MM.1S (cell line): ENCODE measurements around the gene CEP350.

Experiments
- DNase-seq: peaks from one replicate; pipeline ENCODE4 v3.0.0-alpha.2; 2015
- H2AFZ ChIP-seq: fragments of 300-600 bp; sonication (generic); 2 replicates; pipeline ENCODE4 v1.6.0; 2016; ENCODE audit warnings: antibody characterized with exemption, low read length
- H3F3A ChIP-seq: fragments of 300-600 bp; sonication (generic); 2 replicates; pipeline ENCODE4 v1.6.1; 2016; ENCODE audit warnings: mild to moderate bottlenecking, antibody characterized with exemption, low read length, moderate library complexity, mixed read lengths; ENCODE audit not compliant: insufficient read depth
- H3K27ac ChIP-seq: fragments of 300-600 bp; sonication (generic); 2 replicates; pipeline ENCODE4 v1.5.1; 2016; ENCODE audit warnings: mild to moderate bottlenecking, low read length
- H3K27me3 ChIP-seq: fragments of 300-600 bp; sonication (generic); replicated peaks from 2 replicates; pipeline ENCODE4 v1.6.0; 2016; ENCODE audit warnings: low read length; ENCODE audit not compliant: insufficient read depth
- H3K36me3 ChIP-seq: fragments of 300-600 bp; sonication (generic); replicated peaks from 2 replicates; pipeline ENCODE4 v1.6.1; 2016; ENCODE audit warnings: mild to moderate bottlenecking, low read length, mixed read lengths; ENCODE audit not compliant: insufficient read depth
- H3K4me1 ChIP-seq: fragments of 300-600 bp; sonication (generic); 2 replicates; pipeline ENCODE4 v1.6.1; 2016; ENCODE audit warnings: low read length, mixed read lengths
- H3K4me2 ChIP-seq: fragments of 300-600 bp; sonication (generic); 2 replicates; pipeline ENCODE4 v1.6.0; 2016; ENCODE audit warnings: low read depth, low read length
- H3K4me3 ChIP-seq: fragments of 300-600 bp; sonication (generic); 2 replicates; pipeline ENCODE4 v1.5.1; 2016; ENCODE audit warnings: low read length, mixed read lengths
- H3K79me2 ChIP-seq: fragments of 300-600 bp; sonication (generic); 2 replicates; pipeline ENCODE4 v1.6.1; 2016; ENCODE audit warnings: mixed run types, low read length, mixed read lengths
- H3K9ac ChIP-seq: fragments of 300-600 bp; sonication (generic); 2 replicates; pipeline ENCODE4 v1.6.1; 2016; ENCODE audit warnings: low read length, mixed read lengths
- H3K9me2 ChIP-seq: fragments of 300-600 bp; sonication (generic); replicated peaks from 2 replicates; pipeline ENCODE4 v1.6.1; 2016; ENCODE audit warnings: mild to moderate bottlenecking, low read length, mixed read lengths; ENCODE audit not compliant: insufficient read depth
- H3K9me3 ChIP-seq: fragments of 300-600 bp; sonication (generic); replicated peaks from 2 replicates; pipeline ENCODE4 v1.6.1; 2016; ENCODE audit warnings: mild to moderate bottlenecking, low read length, mixed read lengths; ENCODE audit not compliant: insufficient read depth
- H4K20me1 ChIP-seq: fragments of 300-600 bp; sonication (generic); 2 replicates; pipeline ENCODE4 v1.6.1; 2016; ENCODE audit warnings: mild to moderate bottlenecking, low read length, moderate library complexity, mixed read lengths; ENCODE audit not compliant: insufficient read depth
- CTCF ChIP-seq: fragments of 300-600 bp; sonication (generic); IDR thresholded peaks from 2 replicates; pipeline ENCODE4 v1.5.1; 2016; ENCODE audit warnings: antibody characterized with exemption, low read length, mixed read lengths
- EZH2 ChIP-seq: fragments of 300-600 bp; sonication (generic); optimal IDR thresholded peaks from 2 replicates; pipeline ENCODE3; 2017; ENCODE audit warnings: low read depth, mild to moderate bottlenecking, antibody characterized with exemption, low read length, mixed read lengths
- EZH2phosphoT487 ChIP-seq: fragments of 300-600 bp; sonication (generic); IDR thresholded peaks from 2 replicates; pipeline ENCODE4 v1.6.1; 2018; ENCODE audit warnings: antibody characterized with exemption, low read length

CEP350 gene

GRCh38 chr1:180158149-180159147 is 203.8 kb downstream of the CEP350 start:
- Histone ChIP-seq H3K4me3 (no peak overlapping the region), H3K79me2 (no peaks in the 10 kb centered on the region), H3K36me3 (no peaks in the 10 kb centered on the region), H3K9ac (no peak overlapping the region), H2AFZ (no peak overlapping the region), H3K4me1 (peaks cover 12% of the 10 kb centered on the region), H3K27me3 (no peaks in the 10 kb centered on the region), H4K20me1 (no peaks in the 10 kb centered on the region), H3K27ac (no peak overlapping the region), H3K9me2 (no peaks in the 10 kb centered on the region), H3K9me3 (no peaks in the 10 kb centered on the region), H3K4me2 (no peak overlapping the region), H3F3A (peaks cover 5% of the 10 kb centered on the region; the same call in 1 of the 2 replicates)
- no peak for DNase-seq
- TF ChIP-seq EZH2 = no peak
- no peak for TF ChIP-seq CTCF
- no peak for TF ChIP-seq EZH2phosphoT487

- TF ChIP-seq EZH2 (no peak), CTCF (no peak), EZH2phosphoT487 (no peak)
- no peaks in the 10 kb centered on the region for H3F3A ChIP-seq
- no peaks in the 10 kb centered on the region for H3K79me2 ChIP-seq
- no peaks in the 10 kb centered on the region for H4K20me1 ChIP-seq
- no peak overlapping the region for H2AFZ ChIP-seq
- H3K9me3 ChIP-seq = no peaks in the 10 kb centered on the region
- H3K9me2 ChIP-seq = no peaks in the 10 kb centered on the region
- H3K27ac ChIP-seq = no peak overlapping the region
- no peak overlapping the region for H3K4me3 ChIP-seq
- no peak overlapping the region for H3K4me2 ChIP-seq
- DNase-seq = no peak
- no peaks in the 10 kb centered on the region for H3K36me3 ChIP-seq
- H3K9ac ChIP-seq = no peak overlapping the region
- H3K27me3 ChIP-seq = no peaks in the 10 kb centered on the region
- H3K4me1 ChIP-seq = peaks cover 5% of the 10 kb centered on the region; the same call in 1 of the 2 replicates
Measured at GRCh38 chr1:180160357-180160756, 205.7 kb downstream of the CEP350 start.

GRCh38 chr1:180163041-180163440 is 208.4 kb downstream of the CEP350 start:
- no peaks in the 10 kb centered on the region for H3K36me3 ChIP-seq
- no peaks in the 10 kb centered on the region for H3K4me1 ChIP-seq
- no peak overlapping the region for H3K4me2 ChIP-seq
- H3K79me2 ChIP-seq = no peaks in the 10 kb centered on the region
- H2AFZ ChIP-seq = no peak overlapping the region
- no peaks in the 10 kb centered on the region for H3F3A ChIP-seq
- H3K9me2 ChIP-seq = no peaks in the 10 kb centered on the region
- no peak overlapping the region for H3K4me3 ChIP-seq
- TF ChIP-seq CTCF (no peak), EZH2 (no peak), EZH2phosphoT487 (no peak)
- no peak for DNase-seq
- no peak overlapping the region for H3K9ac ChIP-seq
- H4K20me1 ChIP-seq = no peaks in the 10 kb centered on the region
- H3K27me3 ChIP-seq = no peaks in the 10 kb centered on the region
- no peaks in the 10 kb centered on the region for H3K9me3 ChIP-seq
- H3K27ac ChIP-seq = no peak overlapping the region
